SK-N-SH treated with all-trans-retinoic acid at 6 μM for 48 hours (cell line): ENCODE measurements around the gene CROCC2.

Source experiments
- ATAC-seq: fragments of 200-7000 bp; cut with Tn5 transposase; 3 replicates; pipeline ENCODE4 v1.9.1; 2020; ENCODE audit warnings: mild to moderate bottlenecking, moderate library complexity
- ARNTL ChIP-seq: fragments of 450-650 bp; formaldehyde crosslinking; IDR thresholded peaks from 2 replicates; pipeline ENCODE4 v1.5.0; 2020; ENCODE audit warnings: low read depth, mild to moderate bottlenecking, moderate library complexity, borderline replicate concordance
- BACH2 ChIP-seq: fragments of 250-450 bp; sonication (Bioruptor Pico); IDR thresholded peaks from 2 replicates; pipeline ENCODE4 v1.9.0; 2021; ENCODE audit warnings: mild to moderate bottlenecking, borderline replicate concordance
- CSDC2 ChIP-seq: fragments of 250-450 bp; sonication (Bioruptor Pico); IDR thresholded peaks from 2 replicates; pipeline ENCODE4 v1.5.0; 2020; ENCODE audit warnings: mild to moderate bottlenecking, moderate library complexity
- ESRRG ChIP-seq: fragments of 250-450 bp; sonication (Bioruptor Pico); IDR thresholded peaks from 2 replicates; pipeline ENCODE4 v1.6.1; 2021; ENCODE audit warnings: mild to moderate bottlenecking
- GLIS3 ChIP-seq: fragments of 250-450 bp; sonication (Bioruptor Pico); IDR thresholded peaks from 2 replicates; pipeline ENCODE4 v1.5.0; 2020; ENCODE audit warnings: mild to moderate bottlenecking, moderate library complexity
- ISL1 ChIP-seq: fragments of 250-450 bp; sonication (Bioruptor Pico); IDR thresholded peaks from 2 replicates; pipeline ENCODE4 v2.1.2; 2022; ENCODE audit warnings: mild to moderate bottlenecking, moderate library complexity
- PPARA ChIP-seq: fragments of 250-450 bp; sonication (Bioruptor Pico); IDR thresholded peaks from 2 replicates; pipeline ENCODE4 v1.5.0; 2020; ENCODE audit warnings: mild to moderate bottlenecking, borderline replicate concordance
- TCF4 ChIP-seq: fragments of 250-450 bp; sonication (Bioruptor Pico); IDR thresholded peaks from 2 replicates; pipeline ENCODE4 v1.8.0; 2021; ENCODE audit warnings: mild to moderate bottlenecking, moderate library complexity, borderline replicate concordance
- TSHZ2 ChIP-seq: fragments of 250-450 bp; sonication (Bioruptor Pico); IDR thresholded peaks from 2 replicates; pipeline ENCODE4 v1.5.0; 2020; ENCODE audit warnings: mild to moderate bottlenecking, moderate library complexity
- ZC3H10 ChIP-seq: fragments of 250-450 bp; sonication (Bioruptor Pico); IDR thresholded peaks from 2 replicates; pipeline ENCODE4 v1.5.1; 2021; ENCODE audit warnings: mild to moderate bottlenecking, moderate library complexity
- ZFP3 ChIP-seq: fragments of 250-450 bp; sonication (Bioruptor Pico); IDR thresholded peaks from 2 replicates; pipeline ENCODE4 v1.5.0; 2020; ENCODE audit warnings: mild to moderate bottlenecking, moderate library complexity
- ZNF565 ChIP-seq: fragments of 450-650 bp; formaldehyde crosslinking; conservative IDR thresholded peaks from 2 replicates; pipeline ENCODE4 v1.5.0; 2020; ENCODE audit warnings: low read depth, mild to moderate bottlenecking, moderate library complexity
- ZNF70 ChIP-seq: fragments of 450-650 bp; formaldehyde crosslinking; IDR thresholded peaks from 2 replicates; pipeline ENCODE4 v1.5.0; 2020; ENCODE audit warnings: mild to moderate bottlenecking, moderate library complexity
- ZNF8 ChIP-seq: fragments of 450-650 bp; formaldehyde crosslinking; IDR thresholded peaks from 2 replicates; pipeline ENCODE4 v1.5.0; 2020; ENCODE audit warnings: mild to moderate bottlenecking, moderate library complexity
- TF ChIP-seq, protein P1 (sequence below): fragments of 250-450 bp; sonication (Bioruptor Pico); IDR thresholded peaks from 2 replicates; pipeline ENCODE4 v1.8.0; 2020; ENCODE audit warnings: mild to moderate bottlenecking, moderate library complexity, borderline replicate concordance
- TF ChIP-seq, protein P2 (sequence below): fragments of 250-450 bp; sonication (Bioruptor Pico); IDR thresholded peaks from 2 replicates; pipeline ENCODE4 v1.8.0; 2021; ENCODE audit warnings: low read depth, mild to moderate bottlenecking, moderate library complexity, borderline replicate concordance

CROCC2 gene

DNA sequence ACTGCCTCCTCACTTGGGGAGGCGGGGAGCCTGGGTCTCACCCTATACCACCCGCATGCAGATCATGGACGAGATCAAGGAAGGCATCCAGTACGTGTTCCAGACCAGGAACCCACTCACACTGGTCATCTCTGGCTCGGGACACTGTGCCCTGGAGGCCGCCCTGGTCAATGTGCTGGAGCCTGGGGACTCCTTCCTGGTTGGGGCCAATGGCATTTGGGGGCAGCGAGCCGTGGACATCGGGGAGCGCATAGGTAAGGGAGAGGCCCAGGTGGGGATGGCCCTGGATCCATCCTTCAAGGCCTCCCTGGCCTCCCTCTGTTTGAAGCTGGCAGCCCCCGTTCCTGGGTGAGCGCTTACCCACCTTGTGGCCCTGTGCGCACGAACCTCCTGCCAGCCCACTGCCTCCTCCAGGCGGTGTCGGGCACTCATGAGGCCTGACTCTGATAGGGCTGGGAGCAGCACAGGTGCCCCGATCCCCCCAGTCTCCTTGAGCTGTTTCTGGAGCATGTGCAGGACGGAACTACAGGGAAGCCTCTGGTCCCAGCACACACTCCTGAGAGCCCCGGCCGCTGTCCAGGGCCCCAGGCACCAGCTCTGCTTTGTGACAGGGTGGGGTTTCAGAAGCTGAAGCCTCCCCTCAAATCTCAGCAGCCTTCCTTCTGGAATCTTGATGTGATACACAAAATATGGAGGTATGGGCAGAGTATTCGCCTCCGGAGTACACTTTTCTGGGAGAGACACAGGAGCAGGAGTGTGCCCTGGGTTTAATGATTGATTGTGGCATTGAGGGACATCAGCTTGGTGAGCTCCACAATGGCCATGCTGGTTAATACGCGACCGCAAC, 36.8 kb upstream of the CROCC2 start:
- TF ChIP-seq TSHZ2 (CRISPR knock-in tag) (no peak), BACH2 (no peak), ESRRG (no peak), TCF4 (CRISPR knock-in tag) (no peak), ZC3H10 (CRISPR knock-in tag) (no peak), GLIS3 (no peak), ZFP3 (CRISPR knock-in tag) (no peak), ARNTL (CRISPR knock-in tag) (no peak), PPARA (CRISPR knock-in tag) (no peak), ISL1 (CRISPR knock-in tag) (no peak)
- TF ChIP-seq, protein P1, sequence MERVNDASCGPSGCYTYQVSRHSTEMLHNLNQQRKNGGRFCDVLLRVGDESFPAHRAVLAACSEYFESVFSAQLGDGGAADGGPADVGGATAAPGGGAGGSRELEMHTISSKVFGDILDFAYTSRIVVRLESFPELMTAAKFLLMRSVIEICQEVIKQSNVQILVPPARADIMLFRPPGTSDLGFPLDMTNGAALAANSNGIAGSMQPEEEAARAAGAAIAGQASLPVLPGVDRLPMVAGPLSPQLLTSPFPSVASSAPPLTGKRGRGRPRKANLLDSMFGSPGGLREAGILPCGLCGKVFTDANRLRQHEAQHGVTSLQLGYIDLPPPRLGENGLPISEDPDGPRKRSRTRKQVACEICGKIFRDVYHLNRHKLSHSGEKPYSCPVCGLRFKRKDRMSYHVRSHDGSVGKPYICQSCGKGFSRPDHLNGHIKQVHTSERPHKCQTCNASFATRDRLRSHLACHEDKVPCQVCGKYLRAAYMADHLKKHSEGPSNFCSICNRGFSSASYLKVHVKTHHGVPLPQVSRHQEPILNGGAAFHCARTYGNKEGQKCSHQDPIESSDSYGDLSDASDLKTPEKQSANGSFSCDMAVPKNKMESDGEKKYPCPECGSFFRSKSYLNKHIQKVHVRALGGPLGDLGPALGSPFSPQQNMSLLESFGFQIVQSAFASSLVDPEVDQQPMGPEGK (CRISPR knock-in tag), result no peak
- TF ChIP-seq, protein P2, sequence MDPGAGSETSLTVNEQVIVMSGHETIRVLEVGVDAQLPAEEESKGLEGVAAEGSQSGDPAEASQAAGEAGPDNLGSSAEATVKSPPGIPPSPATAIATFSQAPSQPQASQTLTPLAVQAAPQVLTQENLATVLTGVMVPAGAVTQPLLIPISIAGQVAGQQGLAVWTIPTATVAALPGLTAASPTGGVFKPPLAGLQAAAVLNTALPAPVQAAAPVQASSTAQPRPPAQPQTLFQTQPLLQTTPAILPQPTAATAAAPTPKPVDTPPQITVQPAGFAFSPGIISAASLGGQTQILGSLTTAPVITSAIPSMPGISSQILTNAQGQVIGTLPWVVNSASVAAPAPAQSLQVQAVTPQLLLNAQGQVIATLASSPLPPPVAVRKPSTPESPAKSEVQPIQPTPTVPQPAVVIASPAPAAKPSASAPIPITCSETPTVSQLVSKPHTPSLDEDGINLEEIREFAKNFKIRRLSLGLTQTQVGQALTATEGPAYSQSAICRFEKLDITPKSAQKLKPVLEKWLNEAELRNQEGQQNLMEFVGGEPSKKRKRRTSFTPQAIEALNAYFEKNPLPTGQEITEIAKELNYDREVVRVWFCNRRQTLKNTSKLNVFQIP (CRISPR knock-in tag), result no peak
- no peak for ATAC-seq

DNA sequence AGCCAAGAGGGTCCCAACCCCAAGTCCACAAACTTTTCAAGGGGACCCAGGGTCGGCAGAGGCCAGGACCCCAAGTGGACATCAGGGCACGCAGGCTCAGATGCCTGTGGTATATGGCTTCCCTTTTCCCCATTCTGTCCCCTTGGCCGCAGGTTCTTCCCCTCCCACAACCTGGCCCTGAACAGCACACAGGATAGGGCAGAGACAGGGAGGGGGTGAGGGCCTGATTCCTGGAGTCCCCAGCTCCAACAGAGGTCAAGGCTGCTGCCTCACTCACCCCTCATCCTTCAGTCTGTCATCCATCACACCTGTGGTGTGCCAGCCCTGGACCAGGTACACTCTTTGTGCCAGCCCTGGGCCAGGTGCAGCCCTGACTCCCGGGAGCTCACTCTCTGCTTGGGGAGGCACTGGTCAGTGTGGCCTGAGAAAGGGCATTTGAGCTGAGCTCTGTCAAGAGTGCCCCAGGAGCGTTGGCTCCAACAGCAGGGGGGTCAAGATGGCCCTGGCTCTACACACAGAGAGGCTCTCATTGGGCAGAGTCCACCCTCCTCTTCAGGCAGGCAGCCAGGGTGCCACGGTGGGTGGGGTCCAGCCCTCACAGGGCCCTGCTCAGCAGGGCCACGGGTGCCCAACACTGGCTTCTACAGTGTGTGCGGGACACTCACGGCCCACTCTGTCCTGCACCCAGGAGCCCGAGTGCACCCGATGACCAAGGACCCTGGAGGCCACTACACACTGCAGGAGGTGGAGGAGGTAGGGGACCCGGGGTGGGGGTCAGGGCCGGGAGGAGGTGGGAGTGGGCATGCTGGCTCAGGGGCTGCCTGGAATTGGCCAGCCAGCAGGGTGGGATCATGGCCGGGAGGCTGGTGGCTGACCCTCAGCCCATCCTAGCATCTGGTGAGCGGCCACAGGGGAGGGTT, 35.9 kb upstream of the CROCC2 start:
- TF ChIP-seq ZFP3 (CRISPR knock-in tag), result no peak
- no peak for TF ChIP-seq PPARA (CRISPR knock-in tag)
- TF ChIP-seq CSDC2 (CRISPR knock-in tag), result no peak
- TF ChIP-seq TSHZ2 (CRISPR knock-in tag), result no peak
- no peak for TF ChIP-seq ISL1 (CRISPR knock-in tag)
- no peak for TF ChIP-seq BACH2
- TF ChIP-seq TCF4 (CRISPR knock-in tag), result no peak
- TF ChIP-seq GLIS3, result no peak
- TF ChIP-seq ARNTL (CRISPR knock-in tag), result no peak
- no peak for TF ChIP-seq ZNF565 (CRISPR knock-in tag)
- TF ChIP-seq, protein P2 (CRISPR knock-in tag), result no peak
- TF ChIP-seq ZNF8, result no peak
- no peak for TF ChIP-seq ZNF70
- TF ChIP-seq ZC3H10 (CRISPR knock-in tag), result no peak
- no peak for ATAC-seq
